ENCODE data around the gene GP1BA. TPM values are rescaled to one million over a fixed set of nuclear protein-coding genes. Genes with fewer than 3 reads are reported as not detected.

Gene GP1BA
- total and polyA plus RNA-seq, 2 donors (not counting 3 experiments of a cell fraction or from before 2014, with no cell fraction given), result not detected

- CTCF ChIA-PET, result no interaction called here
- BruUV-seq (replicated peaks), result no TSS peak
- H3K4me3 ChIP-seq (replicated peaks in 1 of 3; ENCODE audit: insufficient read depth in 1 of 3, low read depth in 1 of 3, low read length in 3 of 3), result no peak overlapping the region
- no peak overlapping the region for H2AFZ ChIP-seq (ENCODE audit: low read depth, low read length)
- no peaks in the 10 kb centered on the region for H3K27me3 ChIP-seq (ENCODE audit: control insufficient read depth in 2 of 2, insufficient read depth in 2 of 2, low read length in 2 of 2)
- H4K20me1 ChIP-seq (replicated peaks; ENCODE audit: control insufficient read depth, extremely low read depth, insufficient read depth, low read length), result no peaks in the 10 kb centered on the region
- POLR2A ChIA-PET, result no interaction called here
- no peaks in the 10 kb centered on the region for H3K9me3 ChIP-seq (replicated peaks; ENCODE audit: control insufficient read depth, insufficient read depth, low read length)
- DNase-seq (ENCODE audit: low read depth, low spot score) (no peak), FAIRE-seq (no peak)
- no peaks in the 10 kb centered on the region for H3K9me1 ChIP-seq (replicated peaks; ENCODE audit: control insufficient read depth, extremely low read depth, insufficient read depth, low read length)
- H3K79me2 ChIP-seq (ENCODE audit: control insufficient read depth, insufficient read depth, low read length), result peaks cover 4% of the 10 kb centered on the region
- H3K4me2 ChIP-seq (ENCODE audit: insufficient read depth, low read length), result no peak overlapping the region
- no peak overlapping the region for H3K27ac ChIP-seq (ENCODE audit: insufficient read depth, low read depth, low read length)
- H3K9ac ChIP-seq (replicated peaks; ENCODE audit: extremely low read depth, insufficient read depth, low read length), result no peak overlapping the region
- peaks cover 16% of the 10 kb centered on the region for H3K4me1 ChIP-seq (ENCODE audit: control insufficient read depth, extremely low read depth, insufficient read depth, low read length)
- TF ChIP-seq MAX (IDR thresholded peaks at IDR 0.05; ENCODE audit: insufficient read depth, insufficient read length), result no peak
- TF ChIP-seq POLR2A (IDR thresholded peaks at IDR 0.05; ENCODE audit: low read depth, low read length), result no peak
- no peak for TF ChIP-seq POLR2AphosphoS5 (IDR thresholded peaks at IDR 0.05; ENCODE audit: insufficient read depth, low read depth, low read length)
- TF ChIP-seq GATA2 (IDR thresholded peaks at IDR 0.05; ENCODE audit: insufficient read depth, insufficient read length, low read depth, low read length), result no peak
- no peak for TF ChIP-seq EZH2 (IDR thresholded peaks at IDR 0.05; ENCODE audit: borderline replicate concordance, low read depth, low read length, severe bottlenecking)
- no peak for TF ChIP-seq JUN (IDR thresholded peaks at IDR 0.05; ENCODE audit: borderline replicate concordance, insufficient read depth, insufficient read length, low read depth)
- TF ChIP-seq CTCF (IDR thresholded peaks at IDR 0.05; ENCODE audit: extremely low read depth in 1 of 2, insufficient read depth in 1 of 2, low read depth in 1 of 2, low read length in 2 of 2), result no peak
- TF ChIP-seq MYC (IDR thresholded peaks at IDR 0.05; ENCODE audit: low read depth, low read length), result no peak
- no peak for TF ChIP-seq FOS (IDR thresholded peaks at IDR 0.05; ENCODE audit: borderline replicate concordance, insufficient read depth, low read length)
- peaks cover 17 to 46% of the 10 kb centered on the region in 2 experiments for H3K36me3 ChIP-seq (ENCODE audit: control insufficient read depth in 2 of 2, extremely low read depth in 1 of 2, insufficient read depth in 2 of 2, low read length in 2 of 2)
- intact Hi-C loops (cut with micrococcal nuclease), result no loop called here
- dilution Hi-C loops (cut with MboI; ENCODE audit: extremely low pct_ligation_motif_present, low sequenced_read_pairs), result no loop called here
Observed at GRCh38 chr17:4972752-4973151, 40.7 kb downstream of the GP1BA start.
